ENCODE results near the gene DCP1B.

- TF ChIP-seq POLR2A (IDR thresholded peaks at IDR 0.05) (no peak), POLR2AphosphoS5 (IDR thresholded peaks at IDR 0.05) (no peak)
- TF ChIP-seq, protein P1, sequence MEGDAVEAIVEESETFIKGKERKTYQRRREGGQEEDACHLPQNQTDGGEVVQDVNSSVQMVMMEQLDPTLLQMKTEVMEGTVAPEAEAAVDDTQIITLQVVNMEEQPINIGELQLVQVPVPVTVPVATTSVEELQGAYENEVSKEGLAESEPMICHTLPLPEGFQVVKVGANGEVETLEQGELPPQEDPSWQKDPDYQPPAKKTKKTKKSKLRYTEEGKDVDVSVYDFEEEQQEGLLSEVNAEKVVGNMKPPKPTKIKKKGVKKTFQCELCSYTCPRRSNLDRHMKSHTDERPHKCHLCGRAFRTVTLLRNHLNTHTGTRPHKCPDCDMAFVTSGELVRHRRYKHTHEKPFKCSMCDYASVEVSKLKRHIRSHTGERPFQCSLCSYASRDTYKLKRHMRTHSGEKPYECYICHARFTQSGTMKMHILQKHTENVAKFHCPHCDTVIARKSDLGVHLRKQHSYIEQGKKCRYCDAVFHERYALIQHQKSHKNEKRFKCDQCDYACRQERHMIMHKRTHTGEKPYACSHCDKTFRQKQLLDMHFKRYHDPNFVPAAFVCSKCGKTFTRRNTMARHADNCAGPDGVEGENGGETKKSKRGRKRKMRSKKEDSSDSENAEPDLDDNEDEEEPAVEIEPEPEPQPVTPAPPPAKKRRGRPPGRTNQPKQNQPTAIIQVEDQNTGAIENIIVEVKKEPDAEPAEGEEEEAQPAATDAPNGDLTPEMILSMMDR (IDR thresholded peaks at IDR 0.05 in 8 of 11, conservative IDR thresholded peaks at IDR 0.05 in 3 of 11) = no peak
Observed at GRCh38 chr12:1946296-1946695, 58.0 kb downstream of the DCP1B start.
